HG02840 (cell line): ENCODE data around the gene ITGB6.

Experiments
- ATAC-seq: cut with Tn5 transposase; IDR thresholded peaks from one replicate; pipeline ENCODE4 v1.9.1; 2021; ENCODE audit warnings: mild to moderate bottlenecking, moderate library complexity, moderate number of reproducible peaks; ENCODE audit not compliant: unreplicated experiment, low FRiP score

The ITGB6 gene

GRCh38 chr2:160061533-160061932, 138.5 kb downstream of the ITGB6 start:
- no peak for ATAC-seq

- ATAC-seq = no peak
These were observed 139.8 kb downstream of the ITGB6 start for GRCh38 chr2:160060297-160060696.

GRCh38 chr2:160057356-160057755, 142.7 kb downstream of the ITGB6 start:
- ATAC-seq = no peak

GRCh38 chr2:160055726-160056108, 144.4 kb downstream of the ITGB6 start:
- no peak for ATAC-seq

- no peak for ATAC-seq
These were observed 144.9 kb downstream of the ITGB6 start for GRCh38 chr2:160054984-160055725.

- no peak for ATAC-seq
These were observed 146.1 kb downstream of the ITGB6 start for GRCh38 chr2:160053946-160054345.

- ATAC-seq = no peak
These were observed 147.5 kb downstream of the ITGB6 start for GRCh38 chr2:160052531-160052930.

- ATAC-seq = no peak
These were observed 148.7 kb downstream of the ITGB6 start for GRCh38 chr2:160051371-160051800.

- ATAC-seq = no peak
These were observed 149.9 kb downstream of the ITGB6 start for GRCh38 chr2:160050147-160050546.
